ENCODE measurements around the gene TUFM.

DNA sequence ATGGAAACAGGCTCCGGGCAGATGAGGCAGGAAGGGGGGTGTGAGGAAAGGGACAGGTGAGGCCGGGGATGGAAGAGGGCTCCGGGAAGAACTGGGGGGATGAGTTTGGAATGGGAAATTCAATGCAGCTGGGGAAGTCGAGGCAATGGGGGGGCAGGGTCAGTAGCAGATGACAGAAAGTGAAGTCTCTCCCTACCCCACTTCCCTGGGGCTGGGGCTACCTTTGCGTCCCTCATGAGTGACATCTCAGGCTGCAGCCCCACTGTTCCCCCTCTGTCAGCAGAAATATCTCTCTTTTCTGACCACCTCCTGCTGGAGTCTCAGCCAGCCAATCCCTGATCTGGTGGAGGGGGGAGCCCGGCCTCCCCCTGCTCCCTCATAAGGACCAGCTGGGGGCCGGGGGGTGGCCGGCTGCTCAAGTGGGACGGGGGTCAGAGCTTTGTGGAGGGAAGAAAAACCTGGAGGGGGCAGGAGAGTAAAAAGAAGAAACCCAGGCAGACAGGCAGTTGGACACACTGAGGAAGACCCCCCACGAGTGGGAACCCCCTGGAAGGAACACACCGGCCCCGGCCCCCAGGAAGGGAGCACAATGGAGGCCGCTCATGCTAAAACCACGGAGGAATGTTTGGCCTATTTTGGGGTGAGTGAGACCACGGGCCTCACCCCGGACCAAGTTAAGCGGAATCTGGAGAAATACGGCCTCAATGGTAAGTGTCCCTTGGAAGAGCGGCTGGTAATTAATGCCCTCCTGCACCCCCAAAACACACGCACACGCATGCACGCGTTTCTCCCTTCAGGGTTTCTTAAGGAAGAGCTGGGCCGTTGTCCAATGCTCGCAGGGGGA is 32.2 kb upstream of the TUFM start, which contains the start of gene ATP2A1:
- TF ChIP-seq, protein P1, sequence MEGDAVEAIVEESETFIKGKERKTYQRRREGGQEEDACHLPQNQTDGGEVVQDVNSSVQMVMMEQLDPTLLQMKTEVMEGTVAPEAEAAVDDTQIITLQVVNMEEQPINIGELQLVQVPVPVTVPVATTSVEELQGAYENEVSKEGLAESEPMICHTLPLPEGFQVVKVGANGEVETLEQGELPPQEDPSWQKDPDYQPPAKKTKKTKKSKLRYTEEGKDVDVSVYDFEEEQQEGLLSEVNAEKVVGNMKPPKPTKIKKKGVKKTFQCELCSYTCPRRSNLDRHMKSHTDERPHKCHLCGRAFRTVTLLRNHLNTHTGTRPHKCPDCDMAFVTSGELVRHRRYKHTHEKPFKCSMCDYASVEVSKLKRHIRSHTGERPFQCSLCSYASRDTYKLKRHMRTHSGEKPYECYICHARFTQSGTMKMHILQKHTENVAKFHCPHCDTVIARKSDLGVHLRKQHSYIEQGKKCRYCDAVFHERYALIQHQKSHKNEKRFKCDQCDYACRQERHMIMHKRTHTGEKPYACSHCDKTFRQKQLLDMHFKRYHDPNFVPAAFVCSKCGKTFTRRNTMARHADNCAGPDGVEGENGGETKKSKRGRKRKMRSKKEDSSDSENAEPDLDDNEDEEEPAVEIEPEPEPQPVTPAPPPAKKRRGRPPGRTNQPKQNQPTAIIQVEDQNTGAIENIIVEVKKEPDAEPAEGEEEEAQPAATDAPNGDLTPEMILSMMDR (IDR thresholded peaks at IDR 0.05 in 2 of 3, conservative IDR thresholded peaks at IDR 0.05 in 1 of 3; ENCODE audit: borderline replicate concordance in 1 of 3, insufficient read depth in 1 of 3, low read depth in 2 of 3, low read length in 2 of 3) = no peak
- TF ChIP-seq, protein P2, sequence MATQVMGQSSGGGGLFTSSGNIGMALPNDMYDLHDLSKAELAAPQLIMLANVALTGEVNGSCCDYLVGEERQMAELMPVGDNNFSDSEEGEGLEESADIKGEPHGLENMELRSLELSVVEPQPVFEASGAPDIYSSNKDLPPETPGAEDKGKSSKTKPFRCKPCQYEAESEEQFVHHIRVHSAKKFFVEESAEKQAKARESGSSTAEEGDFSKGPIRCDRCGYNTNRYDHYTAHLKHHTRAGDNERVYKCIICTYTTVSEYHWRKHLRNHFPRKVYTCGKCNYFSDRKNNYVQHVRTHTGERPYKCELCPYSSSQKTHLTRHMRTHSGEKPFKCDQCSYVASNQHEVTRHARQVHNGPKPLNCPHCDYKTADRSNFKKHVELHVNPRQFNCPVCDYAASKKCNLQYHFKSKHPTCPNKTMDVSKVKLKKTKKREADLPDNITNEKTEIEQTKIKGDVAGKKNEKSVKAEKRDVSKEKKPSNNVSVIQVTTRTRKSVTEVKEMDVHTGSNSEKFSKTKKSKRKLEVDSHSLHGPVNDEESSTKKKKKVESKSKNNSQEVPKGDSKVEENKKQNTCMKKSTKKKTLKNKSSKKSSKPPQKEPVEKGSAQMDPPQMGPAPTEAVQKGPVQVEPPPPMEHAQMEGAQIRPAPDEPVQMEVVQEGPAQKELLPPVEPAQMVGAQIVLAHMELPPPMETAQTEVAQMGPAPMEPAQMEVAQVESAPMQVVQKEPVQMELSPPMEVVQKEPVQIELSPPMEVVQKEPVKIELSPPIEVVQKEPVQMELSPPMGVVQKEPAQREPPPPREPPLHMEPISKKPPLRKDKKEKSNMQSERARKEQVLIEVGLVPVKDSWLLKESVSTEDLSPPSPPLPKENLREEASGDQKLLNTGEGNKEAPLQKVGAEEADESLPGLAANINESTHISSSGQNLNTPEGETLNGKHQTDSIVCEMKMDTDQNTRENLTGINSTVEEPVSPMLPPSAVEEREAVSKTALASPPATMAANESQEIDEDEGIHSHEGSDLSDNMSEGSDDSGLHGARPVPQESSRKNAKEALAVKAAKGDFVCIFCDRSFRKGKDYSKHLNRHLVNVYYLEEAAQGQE (IDR thresholded peaks at IDR 0.05; ENCODE audit: low read depth) = no peak
- TF ChIP-seq CEBPB (IDR thresholded peaks at IDR 0.05; ENCODE audit: low read depth) (no peak), ZNF274 (IDR thresholded peaks at IDR 0.05; ENCODE audit: low read depth, low read length) (no peak), ELF1 (IDR thresholded peaks at IDR 0.05; ENCODE audit: borderline replicate concordance, low read depth) (no peak), EZH2phosphoT487 (IDR thresholded peaks at IDR 0.05; ENCODE audit: borderline replicate concordance) (no peak), EZH2 (IDR thresholded peaks at IDR 0.05) (no peak), POLR2A (IDR thresholded peaks at IDR 0.05; ENCODE audit: borderline replicate concordance, extremely low read depth, insufficient read depth, insufficient read length) (no peak)

Data from HCT116 (cell line).